OCI-LY7 (cell line): ENCODE measurements around the gene CTNNBL1. TPM values are rescaled to one million over a fixed set of nuclear protein-coding genes. Genes with fewer than 3 reads are reported as not detected.

Source experiments
- BruUV-seq: library from RNA; stranded (reverse); fragments of 400-500 nt; replicated peaks from 2 replicates; lab custom pipeline; 2021; lab: Mats Ljungman, UMichigan
- CTCF ChIA-PET: fragments of 300-600 bp; sonication (Branson Sonifier 250); formaldehyde crosslinking; loops from one replicate; lab custom pipeline; 2022; ENCODE audit warnings: antibody characterized with exemption; ENCODE audit not compliant: unreplicated experiment; lab: Charles Lee
- POLR2A ChIA-PET: fragments of 300-600 bp; sonication (Branson Sonifier 250); formaldehyde crosslinking; loops from one replicate; lab custom pipeline; 2022; ENCODE audit warnings: antibody characterized with exemption; lab: Charles Lee
- DNase-seq: peaks from one replicate; pipeline ENCODE4 v3.0.0-alpha.2; 2015; ENCODE audit warnings: low spot score
- H2AFZ ChIP-seq: fragments of 200-600 bp; sonication (generic), shearing (Covaris generic); 2 replicates; pipeline ENCODE4 v1.6.1; 2014; ENCODE audit warnings: mild to moderate bottlenecking, antibody characterized with exemption, low read length, moderate library complexity
- H3K27ac ChIP-seq: fragments of 200-600 bp; sonication (generic); 2 replicates; pipeline ENCODE4 v1.5.1; 2014; ENCODE audit warnings: mixed run types, low read depth, mild to moderate bottlenecking, moderate library complexity, low read length, inconsistent platforms; ENCODE audit not compliant: poor library complexity, severe bottlenecking
- H3K36me3 ChIP-seq: fragments of 200-600 bp; sonication (generic); 2 replicates; pipeline ENCODE4 v1.6.1; 2014; ENCODE audit warnings: mild to moderate bottlenecking, antibody characterized with exemption, low read length, moderate library complexity, mixed read lengths; ENCODE audit not compliant: insufficient read depth
- H3K4me1 ChIP-seq: fragments of 200-600 bp; sonication (generic); 2 replicates; pipeline ENCODE4 v1.5.1; 2014; ENCODE audit warnings: mild to moderate bottlenecking, low read length; ENCODE audit not compliant: insufficient read depth, poor library complexity, severe bottlenecking
- H3K4me2 ChIP-seq: fragments of 200-600 bp; sonication (generic); 2 replicates; pipeline ENCODE4 v1.6.1; 2014; ENCODE audit warnings: mild to moderate bottlenecking, low read length
- H3K4me3 ChIP-seq: fragments of 200-600 bp; sonication (generic); 2 replicates; pipeline ENCODE4 v1.5.1; 2014; ENCODE audit warnings: mild to moderate bottlenecking, low read depth, low read length; ENCODE audit not compliant: poor library complexity, severe bottlenecking
- H3K79me2 ChIP-seq: fragments of 200-600 bp; sonication (generic); 2 replicates; pipeline ENCODE4 v1.6.1; 2016; ENCODE audit warnings: low read depth, mild to moderate bottlenecking, low read length, moderate library complexity, mixed read lengths; ENCODE audit not compliant: insufficient read depth
- H3K9me2 ChIP-seq: fragments of 200-600 bp; sonication (generic); 2 replicates; pipeline ENCODE4 v1.6.1; 2016; ENCODE audit warnings: mild to moderate bottlenecking, low read length, mixed read lengths; ENCODE audit not compliant: insufficient read depth
- H3K9me3 ChIP-seq: fragments of 200-600 bp; sonication (generic); 2 replicates; pipeline ENCODE4 v1.6.1; 2014; ENCODE audit warnings: mild to moderate bottlenecking, mixed run types, low read length, mixed read lengths
- H4K20me1 ChIP-seq: fragments of 200-600 bp; sonication (generic); 2 replicates; pipeline ENCODE4 v1.6.1; 2014; ENCODE audit warnings: mild to moderate bottlenecking, antibody characterized with exemption, low read length, moderate library complexity, mixed read lengths; ENCODE audit not compliant: insufficient read depth
- CTCF ChIP-seq: fragments of 200-600 bp; sonication (generic); conservative IDR thresholded peaks from 2 replicates; pipeline ENCODE4 v1.5.1; 2014; ENCODE audit warnings: mild to moderate bottlenecking, antibody characterized with exemption, low read length, moderate library complexity, mixed read lengths
- EZH2phosphoT487 ChIP-seq: fragments of 200-600 bp; sonication (generic); IDR thresholded peaks from 2 replicates; pipeline ENCODE4 v1.6.1; 2018; ENCODE audit warnings: low read depth, borderline replicate concordance, mild to moderate bottlenecking, mixed run types, antibody characterized with exemption, low read length, moderate library complexity, mixed read lengths
- intact Hi-C: fragments of 100-400 bp; cut with micrococcal nuclease; formaldehyde crosslinking; loops from one replicate; pipeline ENCODE4 v1.10.0; 2022; ENCODE audit not compliant: unreplicated experiment
- total RNA-seq, 2 experiments: library from RNA; depleted of rRNA in 1 of 2; stranded (reverse); fragments of >200 nt in 1 of 2; shearing (Covaris generic) in 1 of 2; gene quantifications; 2 replicates each; pipeline ENCODE4 v1.2.3, GENCODE V29; 2014 to 2022

The CTNNBL1 gene
- total RNA-seq, 2 experiments from 2014 or later: 38.0 to 90.0 TPM

GRCh38 chr20:37912874-37913273 is 219.0 kb downstream of the CTNNBL1 start:
- Histone ChIP-seq H3K9me3 (no peaks in the 10 kb centered on the region), H3K4me1 (peaks cover 9% of the 10 kb centered on the region), H3K4me2 (no peak overlapping the region), H3K27ac (no peak overlapping the region), H3K4me3 (no peak overlapping the region), H3K79me2 (no peaks in the 10 kb centered on the region), H3K36me3 (no peaks in the 10 kb centered on the region), H3K9me2 (no peaks in the 10 kb centered on the region), H4K20me1 (no peaks in the 10 kb centered on the region), H2AFZ (no peak overlapping the region)
- no peak for DNase-seq
- CTCF ChIA-PET: no interaction called here
- BruUV-seq: no TSS peak
- intact Hi-C loops: no loop called here
- POLR2A ChIA-PET: no interaction called here
- TF ChIP-seq EZH2phosphoT487: no peak
- no peak for TF ChIP-seq CTCF

GRCh38 chr20:37913567-37914366 is 219.9 kb downstream of the CTNNBL1 start:
- no peak overlapping the region for H3K4me2 ChIP-seq
- no peak for DNase-seq
- H3K36me3 ChIP-seq: no peaks in the 10 kb centered on the region
- no peak overlapping the region for H2AFZ ChIP-seq
- H3K9me3 ChIP-seq: no peaks in the 10 kb centered on the region
- no peaks in the 10 kb centered on the region for H4K20me1 ChIP-seq
- H3K79me2 ChIP-seq: no peaks in the 10 kb centered on the region
- no peak overlapping the region for H3K27ac ChIP-seq
- H3K9me2 ChIP-seq: no peaks in the 10 kb centered on the region
- BruUV-seq: no TSS peak
- intact Hi-C loops: no loop called here
- no peak overlapping the region for H3K4me3 ChIP-seq
- POLR2A ChIA-PET: no interaction called here
- H3K4me1 ChIP-seq: peaks cover 9% of the 10 kb centered on the region
- TF ChIP-seq CTCF: no peak
- no peak for TF ChIP-seq EZH2phosphoT487
- CTCF ChIA-PET: no interaction called here

- CTCF ChIA-PET: no interaction called here
- Histone ChIP-seq H2AFZ (peak overlapping the region; percentile 51; the same call in 1 of the 2 replicates), H4K20me1 (no peaks in the 10 kb centered on the region), H3K79me2 (no peaks in the 10 kb centered on the region), H3K36me3 (no peaks in the 10 kb centered on the region), H3K9me2 (no peaks in the 10 kb centered on the region), H3K4me1 (peaks cover 9% of the 10 kb centered on the region), H3K27ac (no peak overlapping the region), H3K4me3 (no peak overlapping the region), H3K9me3 (no peaks in the 10 kb centered on the region), H3K4me2 (no peak overlapping the region)
- no peak for TF ChIP-seq EZH2phosphoT487
- no peak for TF ChIP-seq CTCF
- POLR2A ChIA-PET: no interaction called here
- intact Hi-C loops: no loop called here
- no TSS peak for BruUV-seq
- DNase-seq: no peak
These were observed 220.5 kb downstream of the CTNNBL1 start for GRCh38 chr20:37914367-37914671.
